ENCODE results near the gene FAM171A2. TPM values are rescaled to one million over a fixed set of nuclear protein-coding genes. Genes with fewer than 3 reads are reported as not detected.

The FAM171A2 gene
- total RNA-seq, 3 donors from 2014 or later: 0.88 to 2.9 (median 2.7) TPM

GRCh38 chr17:44310609-44311376 is 52.9 kb downstream of the FAM171A2 start:
- no peak overlapping the region for H3K4me3 ChIP-seq
- H3K4me1 ChIP-seq: peaks cover 0 to 6% of the 10 kb centered on the region in 2 donors
- H3K27ac ChIP-seq: no peak overlapping the region
- no peak for TF ChIP-seq POLR2A (IDR thresholded peaks at IDR 0.05)
- no peak for TF ChIP-seq CTCF (IDR thresholded peaks at IDR 0.05)
- no peak for TF ChIP-seq POLR2AphosphoS5 (IDR thresholded peaks at IDR 0.05)
- intact Hi-C loops (cut with DNase I; ENCODE audit: low total_unique reads): no loop called here
- H3K9me3 ChIP-seq: no peaks in the 10 kb centered on the region
- H3K36me3 ChIP-seq: no peaks in the 10 kb centered on the region
- no peak for DNase-seq (ENCODE audit: low spot score in 2 of 2)
- H3K27me3 ChIP-seq: peaks cover 8 to 19% of the 10 kb centered on the region in 2 donors

GRCh38 chr17:44310188-44310587 is 53.5 kb downstream of the FAM171A2 start:
- Histone ChIP-seq H3K4me3 (no peak overlapping the region), H3K27me3 (peaks cover 8 to 15% of the 10 kb centered on the region in 2 donors), H3K27ac (no peak overlapping the region), H3K36me3 (no peaks in the 10 kb centered on the region), H3K9me3 (no peaks in the 10 kb centered on the region), H3K4me1 (peaks cover 0 to 6% of the 10 kb centered on the region in 2 donors)
- intact Hi-C loops (cut with DNase I; ENCODE audit: low total_unique reads): no loop called here
- DNase-seq (ENCODE audit: low spot score in 2 of 2): no peak
- TF ChIP-seq POLR2AphosphoS5 (IDR thresholded peaks at IDR 0.05) (no peak), POLR2A (IDR thresholded peaks at IDR 0.05) (no peak), CTCF (IDR thresholded peaks at IDR 0.05) (no peak)

- Histone ChIP-seq H3K4me3 (no peak overlapping the region), H3K27me3 (peaks cover 6 to 8% of the 10 kb centered on the region in 2 donors), H3K36me3 (no peaks in the 10 kb centered on the region), H3K27ac (no peak overlapping the region), H3K9me3 (no peaks in the 10 kb centered on the region), H3K4me1 (peaks cover 0 to 6% of the 10 kb centered on the region in 2 donors)
- intact Hi-C loops (cut with DNase I; ENCODE audit: low total_unique reads): no loop called here
- TF ChIP-seq POLR2AphosphoS5 (IDR thresholded peaks at IDR 0.05): no peak
- TF ChIP-seq CTCF (IDR thresholded peaks at IDR 0.05): no peak
- TF ChIP-seq POLR2A (IDR thresholded peaks at IDR 0.05): no peak
- no peak for DNase-seq (ENCODE audit: low spot score in 2 of 2)
These were observed 54.2 kb downstream of the FAM171A2 start for GRCh38 chr17:44309472-44309871.

- H3K4me1 ChIP-seq: peaks cover 0 to 6% of the 10 kb centered on the region in 2 donors
- peak overlapping the region; percentile 35 to 70 (median 50) for H3K4me3 ChIP-seq
- no peaks in the 10 kb centered on the region for H3K9me3 ChIP-seq
- intact Hi-C loops (cut with DNase I; ENCODE audit: low total_unique reads): no loop called here
- H3K36me3 ChIP-seq: no peaks in the 10 kb centered on the region
- no peak for DNase-seq (ENCODE audit: low spot score in 2 of 2)
- TF ChIP-seq CTCF (IDR thresholded peaks at IDR 0.05) (no peak), POLR2A (IDR thresholded peaks at IDR 0.05) (no peak), POLR2AphosphoS5 (IDR thresholded peaks at IDR 0.05) (no peak)
- peaks cover 2 to 3% of the 10 kb centered on the region in 2 donors for H3K27me3 ChIP-seq
- no peak overlapping the region for H3K27ac ChIP-seq
These were observed 54.8 kb downstream of the FAM171A2 start for GRCh38 chr17:44308865-44309264.

- Histone ChIP-seq H3K27ac (peak within 1 kb of the TSS in 1 of 2 donors; percentile 1), H3K9me3 (no peaks in the 10 kb centered on the region), H3K4me1 (peaks cover 0 to 6% of the 10 kb centered on the region in 2 donors), H3K27me3 (peaks cover 0 to 3% of the 10 kb centered on the region in 2 donors), H3K36me3 (no peaks in the 10 kb centered on the region), H3K4me3 (peak within 1 kb of the TSS; percentile 35 to 70 (median 50))
- no peak for TF ChIP-seq POLR2AphosphoS5 (IDR thresholded peaks at IDR 0.05)
- intact Hi-C loops (cut with DNase I; ENCODE audit: low total_unique reads): no loop called here
- DNase-seq (ENCODE audit: low spot score in 2 of 2): peak; percentile 79 to 87
These were observed 55.3 kb downstream of the FAM171A2 start, which contains the start of gene RUNDC3A for GRCh38 chr17:44308320-44308818. Gene RUNDC3A, plus strand, starts transcription at chr17:44308601. Its CDS starts 232 bp downstream, at chr17:44308833.
